Measurements from ENCODE around the gene CAMK2A.

GRCh38 chr5:150172556-150172955 lies 117.0 kb downstream of the CAMK2A start:
- TF ChIP-seq MAX (IDR thresholded peaks at IDR 0.05; ENCODE audit: insufficient read depth, insufficient read length) (no peak), CTCF (IDR thresholded peaks at IDR 0.05; ENCODE audit: extremely low read depth in 1 of 2, insufficient read depth in 1 of 2, low read depth in 1 of 2, low read length in 2 of 2) (no peak), EZH2 (IDR thresholded peaks at IDR 0.05; ENCODE audit: borderline replicate concordance, low read depth, low read length, severe bottlenecking) (no peak), FOS (IDR thresholded peaks at IDR 0.05; ENCODE audit: borderline replicate concordance, insufficient read depth, low read length) (no peak), POLR2A (IDR thresholded peaks at IDR 0.05; ENCODE audit: low read depth, low read length) (no peak), POLR2AphosphoS5 (IDR thresholded peaks at IDR 0.05; ENCODE audit: insufficient read depth, low read depth, low read length) (no peak)

All from endothelial cell of umbilical vein (primary cell).